Activated CD8-positive, alpha-beta T cell treated with anti-CD3 and anti-CD28 coated beads for 36 hours (primary cell): ENCODE results near the gene OLIG2. TPM values are rescaled to one million over a fixed set of nuclear protein-coding genes. Genes with fewer than 3 reads are reported as not detected.

ENCODE experiments used
- ATAC-seq: fragments of 200-7000 bp; cut with Tn5 transposase; one replicate; pipeline ENCODE4 v1.10.0; 2021; ENCODE audit warnings: mild to moderate bottlenecking, moderate library complexity
- CTCF ChIA-PET: fragments of 350-600 bp; sonication (Branson Sonifier 250); formaldehyde crosslinking; loops from one replicate; lab custom pipeline; 2021; ENCODE audit warnings: antibody characterized with exemption; lab: Charles Lee
- POLR2A ChIA-PET: fragments of 350-600 bp; sonication (Branson Sonifier 250); formaldehyde crosslinking; loops from one replicate; lab custom pipeline; 2021; ENCODE audit warnings: antibody characterized with exemption; lab: Charles Lee
- DNase-seq: peaks from one replicate; pipeline ENCODE4 v3.0.0-alpha.2; 2020
- H3K27ac Mint-ChIP-seq: one replicate; pipeline ENCODE4 v1.8.0; 2021; ENCODE audit warnings: mild to moderate bottlenecking, mixed read lengths
- H3K27me3 Mint-ChIP-seq: one replicate; pipeline ENCODE4 v1.8.0; 2021; ENCODE audit warnings: mixed read lengths
- H3K36me3 Mint-ChIP-seq: one replicate; pipeline ENCODE4 v1.8.0; 2021; ENCODE audit warnings: low read depth, mixed read lengths
- H3K4me1 Mint-ChIP-seq: one replicate; pipeline ENCODE4 v1.8.0; 2021; ENCODE audit warnings: low read depth, mixed read lengths
- H3K4me3 Mint-ChIP-seq: one replicate; pipeline ENCODE4 v1.8.0; 2021; ENCODE audit warnings: mild to moderate bottlenecking, moderate library complexity, mixed read lengths
- H3K9me3 Mint-ChIP-seq: one replicate; pipeline ENCODE4 v1.8.0; 2021; ENCODE audit warnings: mixed read lengths
- CTCF ChIP-seq: fragments of 200-600 bp; IDR thresholded peaks from one replicate; pipeline ENCODE4 v1.8.0; 2022; ENCODE audit warnings: antibody characterized with exemption, mild to moderate bottlenecking
- intact Hi-C: fragments of 100-400 bp; cut with micrococcal nuclease; formaldehyde crosslinking; loops from one replicate; pipeline ENCODE4 v1.10.0; 2022
- total RNA-seq, 2 experiments: library from RNA; stranded (reverse); gene quantifications; one replicate each; pipeline ENCODE4 v1.2.3, GENCODE V29; 2021

OLIG2 gene
- total RNA-seq, 2 experiments from 2014 or later, result not detected

GRCh38 chr21:33025106-33025488 lies 638 bp upstream of the OLIG2 start:
- intact Hi-C loops, result loop anchor here (10.0 kb wide), 1 partner anchor 100 kb away; no protein-coding TSS in a partner anchor
- H3K27me3 Mint-ChIP-seq, result peaks cover 85% of the 10 kb centered on the region
- no peak for TF ChIP-seq CTCF
- H3K27ac Mint-ChIP-seq, result no peak overlapping the region
- DNase-seq (no peak), ATAC-seq (no peak)
- H3K4me3 Mint-ChIP-seq, result no peak overlapping the region
- H3K9me3 Mint-ChIP-seq, result no peaks in the 10 kb centered on the region
- peaks cover 43% of the 10 kb centered on the region for H3K4me1 Mint-ChIP-seq
- ChIA-PET CTCF (interaction anchor here (0.8 kb wide), 1 partner anchor 41 kb away, joined by 3 read pairs; no protein-coding TSS in a partner anchor), POLR2A (interaction anchor here (0.7 to 0.9 kb wide), 2 partner anchors 8 to 113 kb away, joined by 3 read pairs; no protein-coding TSS in a partner anchor)
- no peaks in the 10 kb centered on the region for H3K36me3 Mint-ChIP-seq

GRCh38 chr21:33026443-33026858 lies 716 bp downstream of the OLIG2 start:
- ATAC-seq, result no peak
- Mint-ChIP-seq H3K4me3 (no peak overlapping the region), H3K4me1 (peaks cover 36% of the 10 kb centered on the region), H3K36me3 (no peaks in the 10 kb centered on the region), H3K27ac (no peak overlapping the region), H3K9me3 (no peaks in the 10 kb centered on the region), H3K27me3 (peaks cover 80% of the 10 kb centered on the region)
- TF ChIP-seq CTCF, result no peak
- no peak for DNase-seq
- ChIA-PET POLR2A (no interaction called here), CTCF (interaction anchor here (0.9 to 1.7 kb wide), 4 partner anchors 16 to 170 kb away, joined by 3 to 9 read pairs (median 4); no protein-coding TSS in a partner anchor)
- intact Hi-C loops, result loop anchor here (10.0 kb wide), 1 partner anchor 98 kb away; no protein-coding TSS in a partner anchor

GRCh38 chr21:33026878-33027400 lies 1.2 kb downstream of the OLIG2 start:
- H3K36me3 Mint-ChIP-seq, result no peaks in the 10 kb centered on the region
- ChIA-PET CTCF (interaction anchor here (0.9 to 1.7 kb wide), 4 partner anchors 16 to 170 kb away, joined by 3 to 9 read pairs (median 4); no protein-coding TSS in a partner anchor), POLR2A (no interaction called here)
- ATAC-seq, result no peak
- H3K27me3 Mint-ChIP-seq, result peaks cover 77% of the 10 kb centered on the region
- intact Hi-C loops, result loop anchor here (10.0 kb wide), 1 partner anchor 98 kb away; no protein-coding TSS in a partner anchor
- peak; percentile 15 for DNase-seq
- H3K9me3 Mint-ChIP-seq, result no peaks in the 10 kb centered on the region
- H3K4me1 Mint-ChIP-seq, result peaks cover 36% of the 10 kb centered on the region
- no peak for TF ChIP-seq CTCF
- no peak overlapping the region for H3K27ac Mint-ChIP-seq
- no peak overlapping the region for H3K4me3 Mint-ChIP-seq

- intact Hi-C loops, result loop anchor here (10.0 kb wide), 1 partner anchor 97 kb away; no protein-coding TSS in a partner anchor
- DNase-seq (no peak), ATAC-seq (no peak)
- H3K27me3 Mint-ChIP-seq, result peaks cover 77% of the 10 kb centered on the region
- no peak overlapping the region for H3K27ac Mint-ChIP-seq
- ChIA-PET CTCF (interaction anchor here (1.1 to 1.7 kb wide), 3 partner anchors 15 to 169 kb away, joined by 3 to 9 read pairs (median 4); no protein-coding TSS in a partner anchor), POLR2A (no interaction called here)
- no peak overlapping the region for H3K4me3 Mint-ChIP-seq
- peaks cover 33% of the 10 kb centered on the region for H3K4me1 Mint-ChIP-seq
- no peaks in the 10 kb centered on the region for H3K9me3 Mint-ChIP-seq
- no peak for TF ChIP-seq CTCF
- H3K36me3 Mint-ChIP-seq, result no peaks in the 10 kb centered on the region
Measured at GRCh38 chr21:33027401-33028286, 1.9 kb downstream of the OLIG2 start.
